Ovary (tissue), 9 donors: ENCODE results near the gene GPR89B. TPM values are rescaled to one million over a fixed set of nuclear protein-coding genes. Genes with fewer than 3 reads are reported as not detected.
"Not testable (repeated sequence)": the region's sequence is repeated elsewhere in the genome, so short reads cannot be mapped to it uniquely, and the experiment has no call there.

ENCODE experiments used
- DNase-seq, 5 donors: peaks; one replicate each; pipeline ENCODE4 v3.0.0-alpha.2; 2019 to 2020
- H3K27ac ChIP-seq, 2 donors: fragments of 200-600 bp; one replicate each; pipeline versions ENCODE4 v1.5.1 to v1.8.0; 2019 to 2022
- H3K27me3 ChIP-seq: fragments of 200-600 bp; one replicate; pipeline ENCODE4 v1.8.0; 2022
- H3K36me3 ChIP-seq: fragments of 200-600 bp; sonication (generic); one replicate; pipeline ENCODE4 v1.5.1; 2019
- H3K4me1 ChIP-seq: one replicate; pipeline ENCODE4 v1.8.1; 2013; ENCODE audit warnings: mild to moderate bottlenecking, moderate library complexity; ENCODE audit not compliant: insufficient read depth
- H3K4me3 ChIP-seq: fragments of 200-600 bp; sonication (generic); one replicate; pipeline ENCODE4 v1.5.1; 2017
- H3K9me3 ChIP-seq, 2 donors: fragments of 200-600 bp in 1 of 2; sonication (generic) in 1 of 2; one replicate each; pipeline versions ENCODE4 v1.5.1 to v1.8.1; 2013 to 2019; ENCODE audit warnings: mild to moderate bottlenecking in 1 of 2, moderate library complexity in 1 of 2
- POLR2A ChIP-seq: fragments of 450-650 bp; IDR thresholded peaks from one replicate; pipeline ENCODE4 v1.6.1; 2017; ENCODE audit warnings: antibody characterized with exemption, mild to moderate bottlenecking, moderate library complexity
- WGBS, 3 donors: extraction: QIAGEN DNeasy Blood & Tissue Kit in 1 of 3; methylation state at CpG; one replicate each; pipeline versions ENCODE4 v1.1.5 to v1.1.7; 2013 to 2017; 5-methylcytosine and 5-hydroxymethylcytosine counted together
- intact Hi-C, 4 donors: fragments of 100-400 bp; cut with DNase I; formaldehyde crosslinking; loops; one replicate each; pipeline versions ENCODE4 v1.11.0 to v1.15.1; 2022 to 2023
- polyA plus RNA-seq, 2 donors: library from polyadenylated mRNA; stranded (reverse); fragments of 200-250 nt in 1 of 2; fragments of 350-450 nt in 1 of 2; fragmentation: Illumina TruSeq in 1 of 2; extraction: RNeasy Lipid Tissue Mini Kit (QIAGEN cat#74804) in 1 of 2; gene quantifications; one replicate each; pipeline ENCODE4 v1.2.3, GENCODE V29; 2013 to 2014
- small RNA-seq: library from RNA; depleted of rRNA; stranded (forward); fragments of <200 nt; gene quantifications from one replicate; pipeline ENCODE3, GENCODE V24; 2016
- total RNA-seq, 7 donors: library from RNA; depleted of rRNA in 2 of 7; stranded (reverse); fragments of >200 nt in 2 of 7; fragmentation: NEBNext Ultra II Directional in 3 of 7; extraction: Animal tissue kit (Norgen Biotek cat#: 25700) in 3 of 7; gene quantifications; one replicate each; pipeline versions ENCODE4 v1.1.0 to v1.2.4, GENCODE V29; 2016 to 2023
- donor health status: DM: no; HTN: no; CAD: no; lungs with moderate emphysema.
- donor health status: DM: no; HTN: no; CAD: no.
- donor health status: Bipolar disorder and iron deficiency.
- donor health status: DM: yes; HTN: yes; CAD: no.
- donor health status: DM: no; HTN: no; CAD: no.
- donor health status: DM: yes; HTN: yes; CAD: no.

GPR89B gene
- total and polyA plus RNA-seq, 9 donors = 7.5 to 17.6 (median 13.7) TPM

GRCh38 chr1:148038462-148039333 is 110.5 kb downstream of the GPR89B start:
- intact Hi-C loops = not testable (repeated sequence)
- TF ChIP-seq POLR2A = peak; percentile 71
- peak; percentile 16 to 62 (median 37) for DNase-seq

More at GRCh38 chr1:148038462-148039333, 110.5 kb downstream of the GPR89B start:
- not testable (repeated sequence) for H3K27me3 ChIP-seq, H3K36me3 ChIP-seq, H3K9me3 ChIP-seq, H3K4me1 ChIP-seq
- WGBS, 3 donors = 0 to 3% (median 1%) methylated on average over 11 to 19 of the region's 38 CpGs
- Histone ChIP-seq H3K4me3 (peak overlapping the region; percentile 29), H3K27ac (peak overlapping the region; percentile 51 to 57)

Small RNA genes lying within 50 kb of the gene (small RNA-seq; reads per million reads assigned to genes)
- not detected for gene RNU1-129P
- 2.2 reads per million, percentile 74 among the genes with 10 or more reads in this experiment for gene RNVU1-7

Other genes starting within 250 kb of the GPR89B start
- gene GJA5, start 167.8 kb upstream of the GPR89B start, total RNA-seq = 10 to 100 TPM in 1 of 7 donors, 1 to 10 TPM in 6; 1.4 to 16.2 (median 5.4) TPM
- gene GJA5, start 167.8 kb upstream of the GPR89B start, polyA plus RNA-seq = 10 to 100 TPM; 10.6 to 27.5 TPM
- gene GJA8, start 25.6 kb upstream of the GPR89B start, total RNA-seq = not detected
- not detected for gene GJA8, start 25.6 kb upstream of the GPR89B start, polyA plus RNA-seq
- 10 to 100 TPM in 4 of 7 donors, 1 to 10 TPM in 3; 7.1 to 16.3 (median 11.7) TPM for gene NBPF11, start 223.9 kb downstream of the GPR89B start, total RNA-seq
- gene NBPF11, start 223.9 kb downstream of the GPR89B start, polyA plus RNA-seq = 10 to 100 TPM in 1 of 2 donors, 1 to 10 TPM in 1; 10.0 to 13.5 TPM